ENCODE measurements around the gene PSME2. TPM values are rescaled to one million over a fixed set of nuclear protein-coding genes. Genes with fewer than 3 reads are reported as not detected.

PSME2 gene
- total and polyA plus RNA-seq, 2 of the 13 experiments (the other 11 are each of a cell fraction or from before 2014, with no cell fraction given) = 332 to 716 TPM

GRCh38 chr14:24100982-24101494 lies 45.4 kb downstream of the PSME2 start (continued):
- TF ChIP-seq ZNF318 (CRISPR knock-in tag; IDR thresholded peaks at IDR 0.05) (no peak), ZNF296 (CRISPR knock-in tag; conservative IDR thresholded peaks at IDR 0.05) (no peak)
